Rectal smooth muscle tissue (tissue), 1 donor: Measurements from ENCODE around the gene GRN.
"Not testable (repeated sequence)": the region's sequence is repeated elsewhere in the genome, so short reads cannot be mapped to it uniquely, and the experiment has no call there.

Source experiments
- H3K27ac ChIP-seq: one replicate; pipeline ENCODE4 v1.7.0; 2013; ENCODE audit warnings: low read depth, low read length, inconsistent platforms
- H3K27me3 ChIP-seq: one replicate; pipeline ENCODE4 v1.7.0; 2013; ENCODE audit warnings: low read length; ENCODE audit not compliant: control insufficient read depth, insufficient read depth
- H3K36me3 ChIP-seq: one replicate; pipeline ENCODE4 v1.7.0; 2013; ENCODE audit warnings: low read length; ENCODE audit not compliant: control insufficient read depth, insufficient read depth
- H3K4me1 ChIP-seq: one replicate; pipeline ENCODE4 v1.7.0; 2013; ENCODE audit warnings: low read length; ENCODE audit not compliant: control insufficient read depth, insufficient read depth
- H3K4me3 ChIP-seq: one replicate; pipeline ENCODE4 v1.7.0; 2013; ENCODE audit warnings: low read length
- H3K9ac ChIP-seq: one replicate; pipeline ENCODE4 v1.7.0; 2013; ENCODE audit warnings: low read length

Gene GRN

GRCh38 chr17:44361292-44362260 lies 16.5 kb downstream of the GRN start:
- no peak overlapping the region for H3K4me3 ChIP-seq

GRCh38 chr17:44362459-44362948 lies 17.4 kb downstream of the GRN start:
- Histone ChIP-seq H3K9ac (no peak overlapping the region), H3K4me3 (no peak overlapping the region), H3K27ac (no peak overlapping the region), H3K36me3 (no peaks in the 10 kb centered on the region), H3K4me1 (no peaks in the 10 kb centered on the region), H3K27me3 (peaks cover 5% of the 10 kb centered on the region)

More at GRCh38 chr17:44361292-44362260, 16.5 kb downstream of the GRN start:
- no peak overlapping the region for H3K27ac ChIP-seq
- H3K4me1 ChIP-seq: no peaks in the 10 kb centered on the region
- H3K36me3 ChIP-seq: no peaks in the 10 kb centered on the region
- H3K9ac ChIP-seq: no peak overlapping the region
- H3K27me3 ChIP-seq: peaks cover 5% of the 10 kb centered on the region

DNA sequence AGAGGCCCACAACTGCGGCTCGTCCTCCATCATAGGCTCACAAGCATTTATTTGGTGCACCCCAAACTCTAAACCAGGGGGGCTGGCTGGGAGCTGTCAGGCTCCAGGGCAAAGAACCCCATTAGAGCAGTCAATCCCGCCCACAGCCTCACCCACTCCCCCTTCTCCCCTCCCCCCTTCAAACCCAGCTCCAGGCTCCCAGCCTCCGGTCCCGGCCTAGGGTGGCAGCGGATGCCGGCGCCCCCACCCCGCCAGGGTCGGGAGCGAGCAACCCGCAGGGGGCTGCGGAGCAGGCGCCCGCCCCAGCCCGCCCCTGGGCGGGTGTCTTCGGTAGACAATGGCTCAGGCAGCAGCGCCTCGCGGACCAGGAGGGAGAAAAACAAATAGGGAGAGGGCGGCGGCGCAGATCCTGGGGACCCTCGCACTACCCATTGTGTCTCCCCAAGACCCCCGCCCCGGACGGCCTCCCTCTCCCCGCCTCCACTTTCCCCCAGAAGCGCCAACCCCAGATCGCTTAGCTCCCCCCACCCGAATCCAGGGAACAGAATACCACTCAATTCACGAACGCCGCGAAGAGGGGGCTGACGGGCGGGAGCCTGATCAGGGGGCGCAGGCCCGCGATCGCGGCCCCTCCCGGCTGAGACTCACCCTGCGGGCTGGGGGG lies 18.0 kb downstream of the GRN start:
- Histone ChIP-seq H3K36me3 (no peaks in the 10 kb centered on the region), H3K27ac (no peak overlapping the region), H3K4me1 (no peaks in the 10 kb centered on the region), H3K9ac (no peak overlapping the region), H3K4me3 (peak overlapping the region; percentile 64), H3K27me3 (peaks cover 5% of the 10 kb centered on the region)

GRCh38 chr17:44363613-44364159 lies 18.6 kb downstream of the GRN start, which contains the start of gene FAM171A2:
FAM171A2 (minus strand) TSS chr17:44363853; CDS start chr17:44363714, 139 bp downstream.
- peaks cover 5% of the 10 kb centered on the region for H3K27me3 ChIP-seq

GRCh38 chr17:44365051-44365450 lies 19.9 kb downstream of the GRN start:
- not testable (repeated sequence) for H3K4me3 ChIP-seq, H3K9ac ChIP-seq, H3K27ac ChIP-seq, H3K4me1 ChIP-seq, H3K27me3 ChIP-seq, H3K36me3 ChIP-seq

More at GRCh38 chr17:44363613-44364159, 18.6 kb downstream of the GRN start, which contains the start of gene FAM171A2:
- no peak within 1 kb of the TSS for H3K27ac ChIP-seq
- H3K4me1 ChIP-seq: no peaks in the 10 kb centered on the region
- no peak within 1 kb of the TSS for H3K9ac ChIP-seq
- H3K4me3 ChIP-seq: peak within 1 kb of the TSS; percentile 64
- no peaks in the 10 kb centered on the region for H3K36me3 ChIP-seq

DNA sequence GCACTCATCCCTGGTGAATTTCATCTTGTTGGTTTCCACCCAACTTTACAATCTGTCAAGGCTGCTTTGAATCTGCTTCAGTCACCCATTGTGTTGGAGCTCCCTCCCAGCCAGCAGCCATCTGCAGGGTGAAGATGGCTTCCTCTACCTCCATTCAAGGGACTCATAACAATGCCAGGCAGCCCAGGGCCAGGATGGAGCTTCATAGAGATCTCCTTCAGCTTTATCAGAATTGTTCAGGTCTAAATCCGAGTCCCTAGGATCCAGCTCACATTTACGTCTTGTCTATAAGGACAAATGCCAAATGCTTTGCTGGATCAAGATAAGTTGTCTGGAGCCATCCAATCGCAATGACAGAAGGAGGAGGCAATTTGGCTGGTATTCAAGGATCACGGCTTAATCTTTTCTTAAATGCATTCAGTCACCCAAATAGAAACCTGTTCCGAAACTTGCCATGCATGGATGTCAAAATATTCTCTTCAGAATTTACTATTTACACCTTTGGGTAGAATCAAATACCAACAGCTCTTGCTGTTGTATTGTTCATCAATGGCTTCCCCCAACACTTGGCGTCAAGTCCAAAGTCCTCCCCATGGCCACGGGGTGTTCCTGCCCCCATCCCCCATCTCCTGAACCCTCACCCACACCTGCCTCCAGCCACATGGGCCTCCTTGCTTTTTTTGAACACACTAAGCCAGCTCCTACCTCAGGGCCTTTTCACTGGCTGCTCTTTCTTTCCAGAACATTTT lies 22.3 kb downstream of the GRN start:
- no peak overlapping the region for H3K27ac ChIP-seq
- H3K9ac ChIP-seq: no peak overlapping the region
- no peaks in the 10 kb centered on the region for H3K36me3 ChIP-seq
- no peaks in the 10 kb centered on the region for H3K4me1 ChIP-seq
- H3K4me3 ChIP-seq: no peak overlapping the region
- H3K27me3 ChIP-seq: peaks cover 2% of the 10 kb centered on the region

GRCh38 chr17:44368391-44369243 lies 23.5 kb downstream of the GRN start:
- H3K27me3 ChIP-seq, H3K27ac ChIP-seq, H3K4me1 ChIP-seq, H3K4me3 ChIP-seq, H3K9ac ChIP-seq, H3K36me3 ChIP-seq: not testable (repeated sequence)

DNA sequence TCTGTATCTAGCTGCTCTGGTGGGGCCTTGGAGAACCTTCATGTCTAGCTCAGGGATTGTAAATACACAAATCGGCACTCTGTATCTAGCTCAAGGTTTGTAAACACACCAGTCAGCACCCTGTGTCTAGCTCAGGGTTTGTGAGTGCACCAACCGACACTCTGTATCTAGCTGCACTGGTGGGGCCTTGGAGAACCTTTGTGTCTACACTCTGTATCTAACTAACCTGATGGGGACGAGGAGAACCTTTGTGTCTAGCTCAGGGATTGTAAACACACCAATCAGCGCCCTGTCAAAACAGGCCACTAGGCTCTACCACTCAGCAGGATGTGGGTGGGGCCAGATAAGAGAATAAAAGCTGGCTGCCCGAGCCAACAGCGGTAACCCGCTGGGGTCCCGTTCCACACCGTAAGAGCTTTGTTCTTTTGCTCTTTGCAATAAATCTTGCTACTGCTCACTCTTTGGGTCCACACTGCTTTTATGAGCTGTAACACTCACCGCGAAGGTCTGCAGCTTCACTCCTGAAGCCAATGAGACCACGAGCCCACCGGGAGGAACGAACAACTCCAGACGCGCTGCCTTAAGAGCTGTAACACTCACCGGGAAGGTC lies 24.4 kb downstream of the GRN start:
- H3K9ac ChIP-seq, H3K27me3 ChIP-seq, H3K4me3 ChIP-seq, H3K27ac ChIP-seq, H3K36me3 ChIP-seq, H3K4me1 ChIP-seq: not testable (repeated sequence)

DNA sequence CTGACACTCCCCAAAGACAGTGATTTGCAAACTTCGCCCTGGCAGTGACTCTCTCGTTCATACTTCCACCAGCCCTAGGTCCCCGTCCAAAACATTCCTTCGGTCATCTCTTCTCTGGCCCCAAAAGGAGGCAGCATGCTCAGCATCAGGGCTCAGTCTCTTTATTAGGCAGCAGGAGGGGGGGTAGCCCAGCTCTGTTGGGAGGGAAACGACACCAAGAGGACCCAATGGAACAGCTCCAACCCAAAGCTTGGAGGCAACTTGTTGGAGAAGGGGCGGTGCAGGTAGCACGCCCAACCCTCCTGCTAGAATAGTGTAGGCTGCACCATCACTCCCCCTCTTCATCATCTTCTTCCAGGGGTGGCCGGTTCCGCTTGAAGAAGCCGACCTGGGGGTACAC lies 26.9 kb downstream of the GRN start:
- Histone ChIP-seq H3K4me1 (no peaks in the 10 kb centered on the region), H3K27me3 (no peaks in the 10 kb centered on the region), H3K36me3 (no peaks in the 10 kb centered on the region), H3K27ac (no peak overlapping the region), H3K9ac (no peak overlapping the region), H3K4me3 (no peak overlapping the region)

DNA sequence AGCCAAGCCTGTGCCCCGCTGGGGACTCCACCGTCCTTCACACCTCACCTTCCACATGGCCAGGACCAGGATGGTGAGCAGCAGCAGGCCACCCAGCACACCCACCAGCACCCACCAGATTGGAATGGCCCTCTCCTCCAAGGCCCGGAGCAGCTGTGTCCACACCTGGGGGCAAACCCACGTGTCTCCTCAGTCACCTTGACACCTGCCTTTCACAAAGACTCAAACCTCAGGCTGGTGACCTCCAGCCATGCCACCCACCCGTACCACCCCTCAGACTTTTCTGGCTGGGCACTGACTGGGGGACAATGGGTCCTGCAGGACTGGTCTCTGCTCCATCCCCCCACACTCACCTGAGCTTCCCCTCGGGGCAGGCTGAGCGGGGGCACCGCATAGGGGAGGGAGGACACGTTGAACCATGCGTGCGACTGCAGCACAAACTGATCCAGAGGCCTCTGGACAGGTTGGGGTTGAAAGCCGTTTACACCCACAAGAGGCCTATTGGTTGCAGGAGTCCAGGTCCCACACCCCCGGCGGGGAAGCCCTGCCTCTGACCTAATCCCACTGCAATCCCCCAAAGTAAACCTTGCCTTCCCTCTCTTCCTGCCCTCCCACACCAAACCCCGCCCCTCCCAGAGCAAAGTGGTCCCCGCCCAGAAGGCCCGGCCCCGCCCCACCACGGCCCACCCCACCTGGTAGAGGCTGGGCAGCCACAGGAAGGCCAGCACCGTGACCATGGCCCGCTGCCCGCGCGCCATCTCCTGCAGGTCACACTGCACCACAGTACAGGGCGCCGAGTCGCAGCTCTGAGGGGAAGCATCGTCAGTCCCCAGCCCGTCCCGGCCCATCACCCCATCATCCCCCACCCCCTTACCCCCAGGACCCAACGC lies 29.4 kb downstream of the GRN start:
- Histone ChIP-seq H3K4me1 (no peaks in the 10 kb centered on the region), H3K27me3 (no peaks in the 10 kb centered on the region), H3K9ac (no peak overlapping the region), H3K4me3 (no peak overlapping the region), H3K36me3 (no peaks in the 10 kb centered on the region), H3K27ac (no peak overlapping the region)
